OCI-LY3 (cell line): Measurements from ENCODE around the gene HDAC4.

Experiments
- EZH2phosphoT487 ChIP-seq: fragments of 200-600 bp; shearing (Covaris generic); IDR thresholded peaks from 2 replicates; pipeline ENCODE4 v1.6.1; 2018; ENCODE audit warnings: antibody characterized with exemption, mixed run types, low read depth
- TF ChIP-seq, protein P1 (sequence below): fragments of 200-600, 300-600 bp; sonication (generic); IDR thresholded peaks from 2 replicates; pipeline ENCODE4 v1.5.1; 2014; ENCODE audit warnings: antibody characterized with exemption, low read length, low read depth

DNA sequence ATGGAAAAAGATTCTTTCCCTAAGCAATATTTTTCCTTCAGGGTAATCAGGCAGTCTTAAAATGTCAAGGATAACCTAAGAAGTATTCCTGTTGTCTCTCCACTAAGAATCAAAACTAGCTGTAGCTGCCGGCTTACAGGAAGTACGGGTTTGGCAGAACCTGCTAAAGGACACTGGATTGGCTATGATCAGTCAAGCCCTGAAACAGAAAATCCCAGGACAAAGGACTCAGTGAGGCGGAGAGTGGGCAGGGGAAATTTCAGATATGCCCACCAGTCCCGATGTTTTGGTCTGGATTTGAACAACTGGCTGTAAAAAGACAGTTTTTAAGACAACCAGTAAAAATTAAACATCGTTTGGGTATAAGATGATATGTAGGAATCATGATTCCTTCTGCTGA is 155.7 kb downstream of the HDAC4 start:
- TF ChIP-seq, protein P1, sequence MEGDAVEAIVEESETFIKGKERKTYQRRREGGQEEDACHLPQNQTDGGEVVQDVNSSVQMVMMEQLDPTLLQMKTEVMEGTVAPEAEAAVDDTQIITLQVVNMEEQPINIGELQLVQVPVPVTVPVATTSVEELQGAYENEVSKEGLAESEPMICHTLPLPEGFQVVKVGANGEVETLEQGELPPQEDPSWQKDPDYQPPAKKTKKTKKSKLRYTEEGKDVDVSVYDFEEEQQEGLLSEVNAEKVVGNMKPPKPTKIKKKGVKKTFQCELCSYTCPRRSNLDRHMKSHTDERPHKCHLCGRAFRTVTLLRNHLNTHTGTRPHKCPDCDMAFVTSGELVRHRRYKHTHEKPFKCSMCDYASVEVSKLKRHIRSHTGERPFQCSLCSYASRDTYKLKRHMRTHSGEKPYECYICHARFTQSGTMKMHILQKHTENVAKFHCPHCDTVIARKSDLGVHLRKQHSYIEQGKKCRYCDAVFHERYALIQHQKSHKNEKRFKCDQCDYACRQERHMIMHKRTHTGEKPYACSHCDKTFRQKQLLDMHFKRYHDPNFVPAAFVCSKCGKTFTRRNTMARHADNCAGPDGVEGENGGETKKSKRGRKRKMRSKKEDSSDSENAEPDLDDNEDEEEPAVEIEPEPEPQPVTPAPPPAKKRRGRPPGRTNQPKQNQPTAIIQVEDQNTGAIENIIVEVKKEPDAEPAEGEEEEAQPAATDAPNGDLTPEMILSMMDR, result no peak
- TF ChIP-seq EZH2phosphoT487, result no peak
